AG08396 (cell line): ENCODE data around the gene DECR2.

Experiments used
- DNase-seq: peaks from one replicate; pipeline ENCODE4 v3.0.0; 2012; ENCODE audit warnings: low spot score, mixed read lengths

The DECR2 gene

GRCh38 chr16:444027-444426, 42.3 kb downstream of the DECR2 start:
- DNase-seq = no peak

- DNase-seq = no peak
Measured at GRCh38 chr16:445566-445965, 43.9 kb downstream of the DECR2 start.

GRCh38 chr16:450385-450784, 48.7 kb downstream of the DECR2 start:
- DNase-seq = no peak

- DNase-seq = no peak
Measured at GRCh38 chr16:450785-451512, 49.3 kb downstream of the DECR2 start.

- no peak for DNase-seq
Measured at GRCh38 chr16:454397-454940, 52.8 kb downstream of the DECR2 start.

- DNase-seq = no peak
Measured at GRCh38 chr16:455453-455852, 53.8 kb downstream of the DECR2 start.

GRCh38 chr16:456891-457483, 55.3 kb downstream of the DECR2 start:
- no peak for DNase-seq

GRCh38 chr16:457732-458400, 56.2 kb downstream of the DECR2 start:
- no peak for DNase-seq

GRCh38 chr16:459761-460160, 58.1 kb downstream of the DECR2 start:
- no peak for DNase-seq

GRCh38 chr16:460787-461186, 59.1 kb downstream of the DECR2 start:
- DNase-seq = no peak
